NCI-H1436 treated with DMSO at 0.1 percent for 48 hours (cell line): ENCODE results near the gene NEU3.
"Not testable (repeated sequence)": the region's sequence is repeated elsewhere in the genome, so short reads cannot be mapped to it uniquely, and the experiment has no call there.

Source experiments
- DNase-seq: peaks from one replicate; lab custom pipeline; 2025; lab: John Stamatoyannopoulos, UW

The NEU3 gene

GRCh38 chr11:75031224-75031753 is 42.6 kb downstream of the NEU3 start:
- no peak for DNase-seq

- DNase-seq: no peak
Observed at GRCh38 chr11:75031771-75032549, 43.2 kb downstream of the NEU3 start.

GRCh38 chr11:75032550-75032935 is 43.8 kb downstream of the NEU3 start:
- no peak for DNase-seq

- no peak for DNase-seq
Observed at GRCh38 chr11:75033916-75034315, 45.2 kb downstream of the NEU3 start.

- DNase-seq: no peak
Observed at GRCh38 chr11:75035256-75035655, 46.5 kb downstream of the NEU3 start.

GRCh38 chr11:75035911-75036565 is 47.3 kb downstream of the NEU3 start:
- DNase-seq: no peak

- no peak for DNase-seq
Observed at GRCh38 chr11:75040167-75040770, 51.5 kb downstream of the NEU3 start.

GRCh38 chr11:75041263-75041662 is 52.5 kb downstream of the NEU3 start:
- no peak for DNase-seq

- DNase-seq: not testable (repeated sequence)
Observed at GRCh38 chr11:75041821-75042220, 53.1 kb downstream of the NEU3 start.

GRCh38 chr11:75044381-75045170 is 55.8 kb downstream of the NEU3 start:
- DNase-seq: not testable (repeated sequence)

GRCh38 chr11:75046668-75047067 is 57.9 kb downstream of the NEU3 start:
- not testable (repeated sequence) for DNase-seq

GRCh38 chr11:75047191-75047590 is 58.5 kb downstream of the NEU3 start:
- no peak for DNase-seq

GRCh38 chr11:75049501-75050266 is 61.0 kb downstream of the NEU3 start:
- DNase-seq: not testable (repeated sequence)

- DNase-seq: no peak
Observed at GRCh38 chr11:75050516-75050915, 61.8 kb downstream of the NEU3 start.

GRCh38 chr11:75051043-75051442 is 62.3 kb downstream of the NEU3 start:
- no peak for DNase-seq

- DNase-seq: no peak
Observed at GRCh38 chr11:75052457-75052856, 63.7 kb downstream of the NEU3 start.

GRCh38 chr11:75055511-75055910 is 66.8 kb downstream of the NEU3 start:
- no peak for DNase-seq

GRCh38 chr11:75056814-75057213 is 68.1 kb downstream of the NEU3 start:
- DNase-seq: no peak

GRCh38 chr11:75059299-75059698 is 70.6 kb downstream of the NEU3 start:
- no peak for DNase-seq

GRCh38 chr11:75063741-75064314 is 75.1 kb downstream of the NEU3 start:
- DNase-seq: no peak

- DNase-seq: no peak
Observed at GRCh38 chr11:75066061-75066460, 77.3 kb downstream of the NEU3 start.
